M059J (cell line): Measurements from ENCODE around the gene LSMEM2. TPM values are rescaled to one million over a fixed set of nuclear protein-coding genes. Genes with fewer than 3 reads are reported as not detected.
"Not testable (repeated sequence)": the region's sequence is repeated elsewhere in the genome, so short reads cannot be mapped to it uniquely, and the experiment has no call there.

Source experiments
- DNase-seq: peaks from one replicate; pipeline ENCODE4 v3.0.0-alpha.2; 2012; ENCODE audit warnings: low read depth
- total RNA-seq: library from RNA; depleted of rRNA; stranded (reverse); fragments of >200 nt; shearing (Covaris generic); gene quantifications from 2 replicates; pipeline ENCODE4 v1.2.3, GENCODE V29; 2014; rRNA removed

LSMEM2 gene
- not detected in 2 replicates for total RNA-seq

DNA sequence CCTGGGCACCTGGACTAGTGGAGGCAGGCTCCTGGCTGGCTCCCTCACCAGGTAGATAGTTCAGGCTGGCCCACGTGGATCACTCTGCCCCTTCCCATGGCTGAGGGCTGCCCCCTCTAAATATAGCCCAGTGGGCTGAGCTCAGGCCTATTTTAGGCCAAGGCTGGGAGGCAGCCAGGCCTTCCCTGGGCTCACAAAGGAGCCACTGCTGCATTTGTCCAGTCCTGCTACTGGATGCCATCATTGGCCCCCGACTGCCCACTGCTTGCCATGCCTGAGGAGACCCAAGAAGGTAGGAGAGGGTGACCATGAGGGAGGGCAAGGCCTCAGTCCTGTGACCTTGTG lies at the start of gene LSMEM2:
LSMEM2 (plus strand) TSS at position 208 of the 345 bp plus-strand sequence; CDS start at position 235, 27 bp downstream.
- no peak for DNase-seq

- no peak for DNase-seq
Measured at GRCh38 chr3:50229490-50229889, 49.4 kb upstream of the LSMEM2 start.

- no peak for DNase-seq
Measured at GRCh38 chr3:50230104-50230793, 48.6 kb upstream of the LSMEM2 start.

GRCh38 chr3:50230794-50231125 lies 48.1 kb upstream of the LSMEM2 start:
- no peak for DNase-seq

GRCh38 chr3:50231581-50231980 lies 47.3 kb upstream of the LSMEM2 start:
- no peak for DNase-seq

GRCh38 chr3:50232303-50232702 lies 46.6 kb upstream of the LSMEM2 start:
- DNase-seq: no peak

GRCh38 chr3:50233176-50233575 lies 45.7 kb upstream of the LSMEM2 start:
- DNase-seq: no peak

- DNase-seq: peak; percentile 97
Measured at GRCh38 chr3:50235716-50236483, 43.0 kb upstream of the LSMEM2 start, which contains the start of gene GNAI2. GNAI2 (plus strand) TSS chr3:50236204; CDS start chr3:50236336, 132 bp downstream.

- no peak for DNase-seq
Measured at GRCh38 chr3:50236484-50237132, 42.3 kb upstream of the LSMEM2 start.

- peak; percentile 47 for DNase-seq
Measured at GRCh38 chr3:50237133-50237651, 41.7 kb upstream of the LSMEM2 start.

- DNase-seq: peak; percentile 86
Measured at GRCh38 chr3:50237754-50238548, 40.9 kb upstream of the LSMEM2 start.

DNA sequence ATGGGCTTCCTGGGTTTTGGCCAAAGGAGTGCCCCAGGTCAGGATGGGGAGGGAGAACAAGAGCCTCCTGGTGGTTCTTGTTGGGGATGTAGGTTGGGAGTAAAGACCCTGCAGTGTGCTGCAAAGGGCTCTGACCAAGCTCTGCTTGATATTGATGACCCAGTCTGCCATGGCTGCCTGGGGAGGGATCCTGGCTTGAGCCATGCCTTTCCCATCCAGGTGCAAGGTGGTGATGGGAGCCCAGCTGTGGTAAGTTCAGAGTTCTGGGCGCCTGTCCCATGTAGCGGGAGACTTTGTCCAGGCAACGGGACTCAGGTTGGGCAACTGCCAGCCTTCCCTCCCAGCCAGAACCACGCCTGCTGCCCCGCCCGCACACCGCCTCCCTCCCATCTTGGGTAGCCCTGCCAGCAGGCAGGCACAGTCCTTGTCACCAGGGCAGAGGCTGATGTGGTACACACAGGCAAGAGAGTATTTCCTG lies 40.3 kb upstream of the LSMEM2 start:
- DNase-seq: peak; percentile 52

DNA sequence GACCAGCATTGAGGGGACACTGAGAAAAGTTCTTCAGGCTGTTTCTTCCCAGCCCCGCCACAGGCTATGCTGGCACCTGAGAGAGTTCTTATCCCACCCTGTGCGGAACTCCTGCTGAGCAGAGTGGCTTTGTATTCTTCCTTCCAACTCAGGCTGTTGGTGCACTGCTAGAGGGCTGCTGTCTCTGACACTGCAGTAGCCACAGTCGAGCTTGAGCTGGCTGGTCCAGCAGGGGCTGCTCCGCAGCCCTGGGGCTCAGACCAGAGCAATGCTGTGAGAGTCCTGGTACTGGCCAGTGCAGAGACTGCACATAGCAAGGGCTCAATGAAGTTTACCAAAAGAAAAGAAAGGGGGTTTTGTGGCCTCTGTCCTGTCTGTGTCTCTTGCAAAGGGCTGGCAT lies 39.2 kb upstream of the LSMEM2 start:
- DNase-seq: no peak

DNA sequence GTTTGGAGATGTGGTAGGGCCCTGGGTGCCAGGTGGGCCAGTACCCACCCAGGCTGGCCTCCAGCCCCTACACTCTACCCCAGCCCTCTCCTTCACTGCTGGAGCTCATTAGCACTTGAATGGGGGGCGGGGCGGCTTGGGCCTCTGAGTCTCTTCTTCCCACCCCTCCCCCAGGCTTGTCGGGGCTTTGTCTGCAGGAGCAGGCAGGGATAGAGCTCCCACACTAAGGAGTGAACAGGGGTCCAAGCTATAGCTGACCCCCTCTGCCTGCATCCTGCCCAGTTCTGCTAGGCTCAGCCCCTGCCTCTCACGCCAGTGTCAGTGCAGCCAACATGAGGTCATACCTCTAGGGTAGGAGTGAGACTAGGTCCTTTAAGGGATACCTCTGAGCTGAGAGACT lies 37.7 kb upstream of the LSMEM2 start:
- no peak for DNase-seq

GRCh38 chr3:50241713-50242380 lies 37.0 kb upstream of the LSMEM2 start:
- DNase-seq: no peak

DNA sequence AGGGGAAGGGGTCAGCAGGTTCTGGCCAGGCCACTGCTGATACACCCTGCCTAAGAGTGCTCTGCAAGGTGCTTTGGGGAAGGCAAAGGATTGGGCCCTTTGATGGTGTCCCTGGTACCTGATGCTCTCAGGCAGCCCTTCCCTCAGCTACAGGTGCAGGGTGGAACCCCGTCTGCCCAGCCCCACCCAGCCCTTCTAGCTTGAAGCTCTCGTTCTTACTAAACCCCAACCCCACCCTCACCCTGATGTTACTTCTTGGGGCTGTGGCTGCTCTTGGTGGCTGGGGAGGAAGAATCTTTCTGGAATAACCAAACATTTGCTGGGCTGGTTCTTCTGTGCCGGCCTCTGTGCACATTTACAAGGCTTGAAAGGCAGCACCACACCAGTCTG lies 36.5 kb upstream of the LSMEM2 start:
- no peak for DNase-seq

- DNase-seq: peak; percentile 56
Measured at GRCh38 chr3:50242851-50243542, 35.9 kb upstream of the LSMEM2 start.

GRCh38 chr3:50243543-50243895 lies 35.4 kb upstream of the LSMEM2 start:
- DNase-seq: no peak

DNA sequence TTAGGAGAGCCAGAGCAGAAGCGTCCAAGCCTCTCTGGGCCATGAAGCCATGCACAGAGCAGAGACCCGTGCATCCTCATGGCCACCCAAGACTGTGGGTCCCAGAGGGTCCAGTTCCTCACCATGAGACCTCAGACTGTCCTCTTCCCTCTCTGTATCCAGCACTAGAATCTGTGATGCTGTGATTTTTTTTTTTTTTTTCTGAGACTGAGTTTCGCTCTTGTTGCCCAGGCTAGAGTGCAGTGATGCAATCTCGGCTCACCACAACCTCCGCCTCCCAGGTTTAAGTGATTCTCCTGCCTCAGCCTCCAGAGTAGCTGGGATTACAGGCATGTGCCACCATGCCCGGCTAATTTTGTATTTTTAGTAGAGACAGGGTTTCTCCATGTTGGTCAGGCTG lies 34.1 kb upstream of the LSMEM2 start:
- DNase-seq: not testable (repeated sequence)

- DNase-seq: peak; percentile 59
Measured at GRCh38 chr3:50245251-50245745, 33.6 kb upstream of the LSMEM2 start.
